ENCODE measurements around the gene PER1. TPM values are rescaled to one million over a fixed set of nuclear protein-coding genes. Genes with fewer than 3 reads are reported as not detected.

The PER1 gene
- total and polyA plus RNA-seq, 10 of the 15 experiments (the other 5 are each of a cell fraction or from before 2014, with no cell fraction given) = 0.02 to 25.1 (median 5.4) TPM

DNA sequence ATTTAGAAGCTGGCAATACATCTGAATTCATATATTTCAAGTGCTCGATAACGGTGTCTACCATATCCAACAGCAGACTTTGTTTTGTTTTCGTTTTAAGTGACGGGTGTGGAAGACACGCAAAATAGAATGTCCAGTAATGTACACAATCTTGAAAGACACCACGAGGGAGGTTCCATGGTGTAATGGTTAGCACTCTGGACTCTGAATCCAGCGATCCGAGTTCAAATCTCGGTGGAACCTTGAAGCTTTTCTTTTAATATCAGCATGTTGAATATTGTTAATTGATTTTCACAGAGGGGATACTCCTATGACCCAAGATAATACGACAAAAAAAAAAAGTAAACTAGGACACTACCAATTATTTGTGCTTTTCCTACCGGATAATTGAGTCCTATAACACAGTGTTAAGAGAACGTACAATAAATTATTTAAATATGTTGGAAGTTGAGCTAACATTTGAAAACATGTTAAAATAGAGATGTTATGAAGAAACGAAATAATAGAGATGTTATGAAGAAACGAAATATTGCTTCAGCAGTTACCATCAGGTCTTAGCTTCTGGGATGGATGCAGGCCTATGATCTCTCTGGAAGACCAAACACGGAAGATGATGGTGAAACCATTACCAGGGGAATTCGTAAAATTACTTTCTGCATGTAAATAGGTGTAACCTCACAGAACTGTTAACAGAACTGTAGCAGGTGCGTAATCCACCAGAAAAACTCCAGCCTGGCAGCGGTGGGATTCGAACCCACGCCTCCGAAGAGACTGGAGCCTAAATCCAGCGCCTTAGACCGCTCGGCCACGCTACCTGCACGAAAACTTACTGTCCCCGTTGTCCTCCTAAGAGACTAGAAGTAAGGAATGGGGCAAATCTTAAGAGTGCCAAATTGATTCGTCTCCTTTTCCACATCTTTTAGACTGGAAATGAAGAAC lies 32.4 kb downstream of the PER1 start (continued):
- TF ChIP-seq HDGF (IDR thresholded peaks at IDR 0.05) (no peak), NFYB (IDR thresholded peaks at IDR 0.05; ENCODE audit: insufficient read depth, low read depth, low read length) (no peak), IRF4 (IDR thresholded peaks at IDR 0.05; ENCODE audit: low read depth, low read length) (peak; percentile 46), JUND (IDR thresholded peaks at IDR 0.05; ENCODE audit: low read depth, low read length) (no peak), SIN3A (IDR thresholded peaks at IDR 0.05; ENCODE audit: low read depth, low read length) (no peak), FOXM1 (IDR thresholded peaks at IDR 0.05; ENCODE audit: low read depth, low read length) (no peak), ZNF207 (IDR thresholded peaks at IDR 0.05; ENCODE audit: borderline replicate concordance) (no peak), HDAC2 (IDR thresholded peaks at IDR 0.05) (no peak; the same call in 1 of the 2 replicates), FOS (IDR thresholded peaks at IDR 0.05; ENCODE audit: borderline replicate concordance, extremely low read depth, insufficient read length) (peak; percentile 6), SREBF2 (IDR thresholded peaks at IDR 0.05; ENCODE audit: low read length) (peak; percentile 93), RBBP5 (conservative IDR thresholded peaks at IDR 0.05) (no peak), ASH2L (IDR thresholded peaks at IDR 0.05; ENCODE audit: borderline replicate concordance, low read depth) (no peak), ZSCAN29 (IDR thresholded peaks at IDR 0.05) (peak; percentile 97), YY1 (IDR thresholded peaks at IDR 0.05; ENCODE audit: low read depth, low read length) (peak; percentile 74), PAX5 (IDR thresholded peaks at IDR 0.05; ENCODE audit: borderline replicate concordance, low read depth, low read length) (peak; percentile 35; the same call in 1 of the 2 replicates), SP1 (IDR thresholded peaks at IDR 0.05; ENCODE audit: low read depth, low read length) (no peak), RUNX3 (IDR thresholded peaks at IDR 0.05; ENCODE audit: low read length) (peak; percentile 75), STAT3 (IDR thresholded peaks at IDR 0.05; ENCODE audit: low read depth, low read length) (0 out of 2 replicates have a peak, but pooled peaks have one; percentile 68), ESRRA (IDR thresholded peaks at IDR 0.05; ENCODE audit: low read length) (no peak), STAT1 (conservative IDR thresholded peaks at IDR 0.05) (peak; percentile 83), NBN (IDR thresholded peaks at IDR 0.05) (no peak)
- TF ChIP-seq, protein P1, sequence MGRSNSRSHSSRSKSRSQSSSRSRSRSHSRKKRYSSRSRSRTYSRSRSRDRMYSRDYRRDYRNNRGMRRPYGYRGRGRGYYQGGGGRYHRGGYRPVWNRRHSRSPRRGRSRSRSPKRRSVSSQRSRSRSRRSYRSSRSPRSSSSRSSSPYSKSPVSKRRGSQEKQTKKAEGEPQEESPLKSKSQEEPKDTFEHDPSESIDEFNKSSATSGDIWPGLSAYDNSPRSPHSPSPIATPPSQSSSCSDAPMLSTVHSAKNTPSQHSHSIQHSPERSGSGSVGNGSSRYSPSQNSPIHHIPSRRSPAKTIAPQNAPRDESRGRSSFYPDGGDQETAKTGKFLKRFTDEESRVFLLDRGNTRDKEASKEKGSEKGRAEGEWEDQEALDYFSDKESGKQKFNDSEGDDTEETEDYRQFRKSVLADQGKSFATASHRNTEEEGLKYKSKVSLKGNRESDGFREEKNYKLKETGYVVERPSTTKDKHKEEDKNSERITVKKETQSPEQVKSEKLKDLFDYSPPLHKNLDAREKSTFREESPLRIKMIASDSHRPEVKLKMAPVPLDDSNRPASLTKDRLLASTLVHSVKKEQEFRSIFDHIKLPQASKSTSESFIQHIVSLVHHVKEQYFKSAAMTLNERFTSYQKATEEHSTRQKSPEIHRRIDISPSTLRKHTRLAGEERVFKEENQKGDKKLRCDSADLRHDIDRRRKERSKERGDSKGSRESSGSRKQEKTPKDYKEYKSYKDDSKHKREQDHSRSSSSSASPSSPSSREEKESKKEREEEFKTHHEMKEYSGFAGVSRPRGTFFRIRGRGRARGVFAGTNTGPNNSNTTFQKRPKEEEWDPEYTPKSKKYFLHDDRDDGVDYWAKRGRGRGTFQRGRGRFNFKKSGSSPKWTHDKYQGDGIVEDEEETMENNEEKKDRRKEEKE (IDR thresholded peaks at IDR 0.05) = no peak
- TF ChIP-seq, protein P2, sequence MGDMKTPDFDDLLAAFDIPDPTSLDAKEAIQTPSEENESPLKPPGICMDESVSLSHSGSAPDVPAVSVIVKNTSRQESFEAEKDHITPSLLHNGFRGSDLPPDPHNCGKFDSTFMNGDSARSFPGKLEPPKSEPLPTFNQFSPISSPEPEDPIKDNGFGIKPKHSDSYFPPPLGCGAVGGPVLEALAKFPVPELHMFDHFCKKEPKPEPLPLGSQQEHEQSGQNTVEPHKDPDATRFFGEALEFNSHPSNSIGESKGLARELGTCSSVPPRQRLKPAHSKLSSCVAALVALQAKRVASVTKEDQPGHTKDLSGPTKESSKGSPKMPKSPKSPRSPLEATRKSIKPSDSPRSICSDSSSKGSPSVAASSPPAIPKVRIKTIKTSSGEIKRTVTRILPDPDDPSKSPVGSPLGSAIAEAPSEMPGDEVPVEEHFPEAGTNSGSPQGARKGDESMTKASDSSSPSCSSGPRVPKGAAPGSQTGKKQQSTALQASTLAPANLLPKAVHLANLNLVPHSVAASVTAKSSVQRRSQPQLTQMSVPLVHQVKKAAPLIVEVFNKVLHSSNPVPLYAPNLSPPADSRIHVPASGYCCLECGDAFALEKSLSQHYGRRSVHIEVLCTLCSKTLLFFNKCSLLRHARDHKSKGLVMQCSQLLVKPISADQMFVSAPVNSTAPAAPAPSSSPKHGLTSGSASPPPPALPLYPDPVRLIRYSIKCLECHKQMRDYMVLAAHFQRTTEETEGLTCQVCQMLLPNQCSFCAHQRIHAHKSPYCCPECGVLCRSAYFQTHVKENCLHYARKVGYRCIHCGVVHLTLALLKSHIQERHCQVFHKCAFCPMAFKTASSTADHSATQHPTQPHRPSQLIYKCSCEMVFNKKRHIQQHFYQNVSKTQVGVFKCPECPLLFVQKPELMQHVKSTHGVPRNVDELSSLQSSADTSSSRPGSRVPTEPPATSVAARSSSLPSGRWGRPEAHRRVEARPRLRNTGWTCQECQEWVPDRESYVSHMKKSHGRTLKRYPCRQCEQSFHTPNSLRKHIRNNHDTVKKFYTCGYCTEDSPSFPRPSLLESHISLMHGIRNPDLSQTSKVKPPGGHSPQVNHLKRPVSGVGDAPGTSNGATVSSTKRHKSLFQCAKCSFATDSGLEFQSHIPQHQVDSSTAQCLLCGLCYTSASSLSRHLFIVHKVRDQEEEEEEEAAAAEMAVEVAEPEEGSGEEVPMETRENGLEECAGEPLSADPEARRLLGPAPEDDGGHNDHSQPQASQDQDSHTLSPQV (IDR thresholded peaks at IDR 0.05) = no peak
- TF ChIP-seq, protein P3, sequence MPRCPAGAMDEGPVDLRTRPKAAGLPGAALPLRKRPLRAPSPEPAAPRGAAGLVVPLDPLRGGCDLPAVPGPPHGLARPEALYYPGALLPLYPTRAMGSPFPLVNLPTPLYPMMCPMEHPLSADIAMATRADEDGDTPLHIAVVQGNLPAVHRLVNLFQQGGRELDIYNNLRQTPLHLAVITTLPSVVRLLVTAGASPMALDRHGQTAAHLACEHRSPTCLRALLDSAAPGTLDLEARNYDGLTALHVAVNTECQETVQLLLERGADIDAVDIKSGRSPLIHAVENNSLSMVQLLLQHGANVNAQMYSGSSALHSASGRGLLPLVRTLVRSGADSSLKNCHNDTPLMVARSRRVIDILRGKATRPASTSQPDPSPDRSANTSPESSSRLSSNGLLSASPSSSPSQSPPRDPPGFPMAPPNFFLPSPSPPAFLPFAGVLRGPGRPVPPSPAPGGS (IDR thresholded peaks at IDR 0.05; ENCODE audit: borderline replicate concordance, insufficient read depth, low read depth, low read length, poor library complexity, severe bottlenecking) = no peak
